ENCODE measurements around the gene DPYD. TPM values are rescaled to one million over a fixed set of nuclear protein-coding genes. Genes with fewer than 3 reads are reported as not detected.

DPYD gene
- polyA plus RNA-seq, 2 donors: 6.7 to 10.0 TPM

- no peak overlapping the region for H3K4me3 ChIP-seq (ENCODE audit: low read depth in 1 of 2, low read length in 2 of 2)
- 83 to 88% methylated on average over 2 of the region's 2 CpGs for WGBS, 2 donors
- H3K4me1 ChIP-seq (ENCODE audit: control insufficient read depth in 2 of 2, insufficient read depth in 2 of 2, low read length in 1 of 2): no peaks in the 10 kb centered on the region
- no peak overlapping the region for H3K27ac ChIP-seq (ENCODE audit: low read depth in 2 of 2, low read length in 1 of 2)
- no peaks in the 10 kb centered on the region for H3K36me3 ChIP-seq (ENCODE audit: control insufficient read depth in 2 of 2, insufficient read depth in 2 of 2, low read length in 1 of 2)
- H3K9me3 ChIP-seq (ENCODE audit: control insufficient read depth in 2 of 2, insufficient read depth in 1 of 2, low read depth in 1 of 2, low read length in 1 of 2): no peaks in the 10 kb centered on the region
- no peaks in the 10 kb centered on the region for H3K27me3 ChIP-seq (ENCODE audit: control insufficient read depth in 1 of 2, insufficient read depth in 2 of 2, low read length in 2 of 2)
These were observed 139.9 kb downstream of the DPYD start for GRCh38 chr1:97780884-97781283.

- H3K27ac ChIP-seq (ENCODE audit: low read depth in 2 of 2, low read length in 1 of 2): no peak overlapping the region
- peaks cover 0 to under 1% of the 10 kb centered on the region in 2 donors for H3K9me3 ChIP-seq (ENCODE audit: control insufficient read depth in 2 of 2, insufficient read depth in 1 of 2, low read depth in 1 of 2, low read length in 1 of 2)
- no peaks in the 10 kb centered on the region for H3K4me1 ChIP-seq (ENCODE audit: control insufficient read depth in 2 of 2, insufficient read depth in 2 of 2, low read length in 1 of 2)
- H3K4me3 ChIP-seq (ENCODE audit: low read depth in 1 of 2, low read length in 2 of 2): no peak overlapping the region
- H3K36me3 ChIP-seq (ENCODE audit: control insufficient read depth in 2 of 2, insufficient read depth in 2 of 2, low read length in 1 of 2): no peaks in the 10 kb centered on the region
- H3K27me3 ChIP-seq (ENCODE audit: control insufficient read depth in 1 of 2, insufficient read depth in 2 of 2, low read length in 2 of 2): no peaks in the 10 kb centered on the region
These were observed 142.1 kb downstream of the DPYD start for GRCh38 chr1:97778718-97779117.

GRCh38 chr1:97770376-97770775, 150.5 kb downstream of the DPYD start:
- Histone ChIP-seq H3K9me3 (ENCODE audit: control insufficient read depth in 2 of 2, insufficient read depth in 1 of 2, low read depth in 1 of 2, low read length in 1 of 2) (peaks cover 0 to 4% of the 10 kb centered on the region in 2 donors), H3K4me3 (ENCODE audit: low read depth in 1 of 2, low read length in 2 of 2) (no peak overlapping the region), H3K27me3 (ENCODE audit: control insufficient read depth in 1 of 2, insufficient read depth in 2 of 2, low read length in 2 of 2) (no peaks in the 10 kb centered on the region), H3K36me3 (ENCODE audit: control insufficient read depth in 2 of 2, insufficient read depth in 2 of 2, low read length in 1 of 2) (no peaks in the 10 kb centered on the region), H3K4me1 (ENCODE audit: control insufficient read depth in 2 of 2, insufficient read depth in 2 of 2, low read length in 1 of 2) (no peaks in the 10 kb centered on the region), H3K27ac (ENCODE audit: low read depth in 2 of 2, low read length in 1 of 2) (no peak overlapping the region)
- WGBS, 2 donors: 93 to 98% methylated on average over 2 of the region's 2 CpGs

- H3K36me3 ChIP-seq (ENCODE audit: control insufficient read depth in 2 of 2, insufficient read depth in 2 of 2, low read length in 1 of 2): no peaks in the 10 kb centered on the region
- H3K9me3 ChIP-seq (ENCODE audit: control insufficient read depth in 2 of 2, insufficient read depth in 1 of 2, low read depth in 1 of 2, low read length in 1 of 2): no peaks in the 10 kb centered on the region
- no peaks in the 10 kb centered on the region for H3K4me1 ChIP-seq (ENCODE audit: control insufficient read depth in 2 of 2, insufficient read depth in 2 of 2, low read length in 1 of 2)
- no peak overlapping the region for H3K4me3 ChIP-seq (ENCODE audit: low read depth in 1 of 2, low read length in 2 of 2)
- no peak overlapping the region for H3K27ac ChIP-seq (ENCODE audit: low read depth in 2 of 2, low read length in 1 of 2)
- 69 to 80% methylated on average over 4 of the region's 4 CpGs for WGBS, 2 donors
- H3K27me3 ChIP-seq (ENCODE audit: control insufficient read depth in 1 of 2, insufficient read depth in 2 of 2, low read length in 2 of 2): no peaks in the 10 kb centered on the region
These were observed 153.5 kb downstream of the DPYD start for GRCh38 chr1:97767381-97767780.

- no peaks in the 10 kb centered on the region for H3K36me3 ChIP-seq (ENCODE audit: control insufficient read depth in 2 of 2, insufficient read depth in 2 of 2, low read length in 1 of 2)
- WGBS, 2 donors: 88 to 91% methylated on average over 1 of the region's 1 CpG
- no peaks in the 10 kb centered on the region for H3K9me3 ChIP-seq (ENCODE audit: control insufficient read depth in 2 of 2, insufficient read depth in 1 of 2, low read depth in 1 of 2, low read length in 1 of 2)
- H3K4me1 ChIP-seq (ENCODE audit: control insufficient read depth in 2 of 2, insufficient read depth in 2 of 2, low read length in 1 of 2): no peaks in the 10 kb centered on the region
- no peaks in the 10 kb centered on the region for H3K27me3 ChIP-seq (ENCODE audit: control insufficient read depth in 1 of 2, insufficient read depth in 2 of 2, low read length in 2 of 2)
- H3K27ac ChIP-seq (ENCODE audit: low read depth in 2 of 2, low read length in 1 of 2): no peak overlapping the region
- no peak overlapping the region for H3K4me3 ChIP-seq (ENCODE audit: low read depth in 1 of 2, low read length in 2 of 2)
These were observed 155.8 kb downstream of the DPYD start for GRCh38 chr1:97764991-97765390.

- no peaks in the 10 kb centered on the region for H3K36me3 ChIP-seq (ENCODE audit: control insufficient read depth in 2 of 2, insufficient read depth in 2 of 2, low read length in 1 of 2)
- WGBS, 2 donors: 85 to 88% methylated on average over 1 of the region's 1 CpG
- H3K9me3 ChIP-seq (ENCODE audit: control insufficient read depth in 2 of 2, insufficient read depth in 1 of 2, low read depth in 1 of 2, low read length in 1 of 2): no peaks in the 10 kb centered on the region
- H3K4me3 ChIP-seq (ENCODE audit: low read depth in 1 of 2, low read length in 2 of 2): no peak overlapping the region
- no peaks in the 10 kb centered on the region for H3K27me3 ChIP-seq (ENCODE audit: control insufficient read depth in 1 of 2, insufficient read depth in 2 of 2, low read length in 2 of 2)
- H3K4me1 ChIP-seq (ENCODE audit: control insufficient read depth in 2 of 2, insufficient read depth in 2 of 2, low read length in 1 of 2): no peaks in the 10 kb centered on the region
- no peak overlapping the region for H3K27ac ChIP-seq (ENCODE audit: low read depth in 2 of 2, low read length in 1 of 2)
These were observed 159.2 kb downstream of the DPYD start for GRCh38 chr1:97761637-97762036.

- WGBS, 2 donors: 62 to 67% methylated on average over 2 of the region's 2 CpGs
- H3K4me3 ChIP-seq (ENCODE audit: low read depth in 1 of 2, low read length in 2 of 2): no peak overlapping the region
These were observed 161.8 kb downstream of the DPYD start for GRCh38 chr1:97759078-97759477.

GRCh38 chr1:97758541-97759057, 162.2 kb downstream of the DPYD start:
- H3K27me3 ChIP-seq (ENCODE audit: control insufficient read depth in 1 of 2, insufficient read depth in 2 of 2, low read length in 2 of 2): no peaks in the 10 kb centered on the region
- H3K27ac ChIP-seq (ENCODE audit: low read depth in 2 of 2, low read length in 1 of 2): no peak overlapping the region
- H3K36me3 ChIP-seq (ENCODE audit: control insufficient read depth in 2 of 2, insufficient read depth in 2 of 2, low read length in 1 of 2): no peaks in the 10 kb centered on the region
- no peaks in the 10 kb centered on the region for H3K9me3 ChIP-seq (ENCODE audit: control insufficient read depth in 2 of 2, insufficient read depth in 1 of 2, low read depth in 1 of 2, low read length in 1 of 2)
- no peak overlapping the region for H3K4me3 ChIP-seq (ENCODE audit: low read depth in 1 of 2, low read length in 2 of 2)
- H3K4me1 ChIP-seq (ENCODE audit: control insufficient read depth in 2 of 2, insufficient read depth in 2 of 2, low read length in 1 of 2): no peaks in the 10 kb centered on the region
- WGBS, 2 donors: 34 to 40% methylated on average over 1 of the region's 1 CpG

More at GRCh38 chr1:97759078-97759477, 161.8 kb downstream of the DPYD start:
- H3K4me1 ChIP-seq (ENCODE audit: control insufficient read depth in 2 of 2, insufficient read depth in 2 of 2, low read length in 1 of 2): no peaks in the 10 kb centered on the region
- H3K27me3 ChIP-seq (ENCODE audit: control insufficient read depth in 1 of 2, insufficient read depth in 2 of 2, low read length in 2 of 2): no peaks in the 10 kb centered on the region
- no peaks in the 10 kb centered on the region for H3K9me3 ChIP-seq (ENCODE audit: control insufficient read depth in 2 of 2, insufficient read depth in 1 of 2, low read depth in 1 of 2, low read length in 1 of 2)
- H3K36me3 ChIP-seq (ENCODE audit: control insufficient read depth in 2 of 2, insufficient read depth in 2 of 2, low read length in 1 of 2): no peaks in the 10 kb centered on the region
- no peak overlapping the region for H3K27ac ChIP-seq (ENCODE audit: low read depth in 2 of 2, low read length in 1 of 2)

GRCh38 chr1:97745912-97746311, 174.9 kb downstream of the DPYD start:
- Histone ChIP-seq H3K36me3 (ENCODE audit: control insufficient read depth in 2 of 2, insufficient read depth in 2 of 2, low read length in 1 of 2) (no peaks in the 10 kb centered on the region), H3K27me3 (ENCODE audit: control insufficient read depth in 1 of 2, insufficient read depth in 2 of 2, low read length in 2 of 2) (no peaks in the 10 kb centered on the region), H3K4me1 (ENCODE audit: control insufficient read depth in 2 of 2, insufficient read depth in 2 of 2, low read length in 1 of 2) (no peaks in the 10 kb centered on the region), H3K4me3 (ENCODE audit: low read depth in 1 of 2, low read length in 2 of 2) (no peak overlapping the region), H3K27ac (ENCODE audit: low read depth in 2 of 2, low read length in 1 of 2) (no peak overlapping the region), H3K9me3 (ENCODE audit: control insufficient read depth in 2 of 2, insufficient read depth in 1 of 2, low read depth in 1 of 2, low read length in 1 of 2) (no peaks in the 10 kb centered on the region)

- no peak overlapping the region for H3K4me3 ChIP-seq (ENCODE audit: low read depth in 1 of 2, low read length in 2 of 2)
- H3K27ac ChIP-seq (ENCODE audit: low read depth in 2 of 2, low read length in 1 of 2): no peak overlapping the region
- no peaks in the 10 kb centered on the region for H3K36me3 ChIP-seq (ENCODE audit: control insufficient read depth in 2 of 2, insufficient read depth in 2 of 2, low read length in 1 of 2)
- no peaks in the 10 kb centered on the region for H3K4me1 ChIP-seq (ENCODE audit: control insufficient read depth in 2 of 2, insufficient read depth in 2 of 2, low read length in 1 of 2)
- H3K27me3 ChIP-seq (ENCODE audit: control insufficient read depth in 1 of 2, insufficient read depth in 2 of 2, low read length in 2 of 2): no peaks in the 10 kb centered on the region
- no peaks in the 10 kb centered on the region for H3K9me3 ChIP-seq (ENCODE audit: control insufficient read depth in 2 of 2, insufficient read depth in 1 of 2, low read depth in 1 of 2, low read length in 1 of 2)
These were observed 175.9 kb downstream of the DPYD start for GRCh38 chr1:97744977-97745376.
